Stimulated activated CD4-positive, alpha-beta T cell treated with anti-CD3 and anti-CD28 coated beads, Interleukin-4, amount 100 ng/mL, for 24 hours (primary cell): ENCODE results near the gene SCUBE2.
A peak's percentile ranks its signal among the peaks of the same experiment; 100 is the strongest.

Experiments
- DNase-seq: peaks from one replicate; pipeline ENCODE4 v3.0.0-alpha.2; 2020

Gene SCUBE2

GRCh38 chr11:9072626-9073176 lies 18.7 kb downstream of the SCUBE2 start:
- no peak for DNase-seq

- DNase-seq, result no peak
Observed at GRCh38 chr11:9071692-9072091, 19.7 kb downstream of the SCUBE2 start.

DNA sequence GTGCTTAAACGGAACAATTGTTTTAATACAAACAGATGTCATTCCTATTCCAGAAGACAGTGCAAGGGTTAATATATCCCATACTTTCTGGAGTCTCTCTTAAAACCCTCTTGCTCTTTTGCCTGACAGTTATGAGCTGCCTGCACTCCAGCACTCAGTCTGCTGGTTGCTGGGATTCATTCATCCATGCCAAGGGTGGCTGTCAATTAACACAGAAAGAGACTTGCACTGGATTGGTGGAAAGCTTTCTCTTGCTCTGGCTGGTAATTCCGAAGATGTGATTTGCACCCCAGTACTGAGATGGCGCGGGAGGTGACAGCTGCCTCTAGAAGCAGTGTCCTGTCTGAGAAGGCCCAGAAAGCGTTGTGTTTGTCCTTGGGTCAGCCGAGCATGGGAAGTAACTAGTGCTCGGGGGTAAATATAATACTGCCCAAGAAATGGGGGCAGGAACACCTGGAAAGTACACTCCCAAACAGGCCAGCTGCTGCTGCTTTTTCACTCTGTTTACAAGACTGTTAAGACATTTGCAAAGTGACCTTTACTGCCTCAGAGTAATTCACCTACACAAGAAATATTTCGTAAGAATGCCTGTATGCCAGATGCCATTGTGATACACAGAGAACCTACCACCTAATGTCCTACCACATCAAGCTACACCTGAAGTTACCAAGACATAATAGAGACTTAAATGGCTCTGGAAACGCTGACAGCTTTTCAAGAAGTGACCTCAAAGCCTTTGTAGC lies 20.5 kb downstream of the SCUBE2 start:
- DNase-seq, result no peak

GRCh38 chr11:9069862-9070470 lies 21.4 kb downstream of the SCUBE2 start:
- DNase-seq, result no peak

GRCh38 chr11:9069256-9069655 lies 22.1 kb downstream of the SCUBE2 start:
- no peak for DNase-seq

GRCh38 chr11:9066433-9066925 lies 24.9 kb downstream of the SCUBE2 start:
- no peak for DNase-seq

DNA sequence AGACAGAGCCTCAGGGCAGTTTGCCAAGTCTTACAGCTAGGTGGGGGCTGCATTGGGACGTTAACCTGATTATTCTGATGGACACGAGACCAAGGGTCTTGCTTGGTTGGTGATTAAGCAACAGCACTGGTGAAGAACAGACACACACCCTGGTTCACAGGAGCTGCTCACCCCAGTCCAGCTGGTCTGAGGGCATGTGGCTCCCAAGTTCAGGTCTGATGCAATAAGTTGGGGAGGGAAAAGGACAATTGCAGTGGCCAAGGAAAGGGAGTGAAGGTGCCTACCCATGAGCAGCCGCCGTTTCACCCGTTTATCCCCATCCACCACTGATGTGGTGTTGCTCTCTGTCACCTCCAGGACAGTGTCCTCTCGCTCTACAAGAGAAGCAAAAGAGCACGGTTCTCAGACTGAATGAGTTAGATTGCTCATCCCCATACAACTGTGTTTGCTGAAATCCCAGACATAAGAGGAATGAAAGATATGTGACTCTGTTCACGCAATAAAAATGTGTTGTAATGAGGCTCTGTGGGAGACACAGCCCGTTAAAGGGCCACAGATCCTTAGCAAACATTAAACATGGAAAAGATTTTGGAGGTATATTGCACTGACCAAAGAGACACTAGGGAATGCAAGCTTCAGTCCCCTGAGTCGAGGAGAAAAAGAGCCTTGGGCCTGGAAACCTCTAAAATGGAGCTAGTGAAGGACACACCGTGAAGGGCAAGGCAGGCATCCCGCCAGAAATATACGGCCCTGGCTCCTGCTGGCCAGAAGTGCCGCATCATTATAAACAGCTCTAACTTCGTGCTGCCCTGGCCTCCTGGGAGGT lies 25.6 kb downstream of the SCUBE2 start:
- no peak for DNase-seq

DNA sequence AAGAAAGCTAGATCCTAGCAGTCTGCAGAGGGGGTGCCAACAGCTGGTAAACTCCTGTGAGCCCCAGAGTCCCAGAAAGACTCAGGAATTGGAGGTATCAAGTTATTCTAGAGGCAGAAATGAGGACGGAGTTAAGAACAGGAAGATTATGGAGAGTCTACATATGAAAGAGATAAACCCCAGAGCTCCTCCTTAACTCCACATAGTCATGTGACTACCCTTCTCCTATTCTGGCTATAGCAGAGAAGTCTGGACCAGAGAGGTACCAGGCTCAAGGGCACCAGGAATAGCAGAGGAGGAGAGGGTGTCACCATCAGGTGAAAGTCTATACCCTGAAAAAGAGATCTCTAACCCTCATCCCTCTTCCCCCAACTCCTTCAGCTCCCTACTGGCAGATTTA lies 29.6 kb downstream of the SCUBE2 start:
- no peak for DNase-seq

DNA sequence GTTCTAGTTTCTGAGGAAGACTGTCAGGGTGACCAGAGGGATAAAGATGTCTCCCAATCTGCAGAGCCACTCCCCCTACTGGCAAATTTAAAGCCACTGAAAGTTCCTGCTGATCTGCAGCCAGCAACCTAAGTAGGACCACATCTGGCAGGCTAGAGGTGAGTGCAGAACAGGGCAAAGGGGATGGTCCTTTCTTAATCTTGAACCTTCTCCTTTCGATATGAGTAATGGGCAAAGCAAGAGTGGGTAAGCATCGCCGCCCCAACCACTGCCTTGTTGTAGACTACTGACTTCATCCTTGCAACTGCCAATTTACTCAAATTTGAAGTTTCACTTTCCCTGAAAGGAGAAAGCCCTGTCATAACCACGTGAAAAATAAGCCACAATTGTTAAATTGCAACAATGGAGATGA lies 30.7 kb downstream of the SCUBE2 start:
- peak; percentile 55 for DNase-seq

DNA sequence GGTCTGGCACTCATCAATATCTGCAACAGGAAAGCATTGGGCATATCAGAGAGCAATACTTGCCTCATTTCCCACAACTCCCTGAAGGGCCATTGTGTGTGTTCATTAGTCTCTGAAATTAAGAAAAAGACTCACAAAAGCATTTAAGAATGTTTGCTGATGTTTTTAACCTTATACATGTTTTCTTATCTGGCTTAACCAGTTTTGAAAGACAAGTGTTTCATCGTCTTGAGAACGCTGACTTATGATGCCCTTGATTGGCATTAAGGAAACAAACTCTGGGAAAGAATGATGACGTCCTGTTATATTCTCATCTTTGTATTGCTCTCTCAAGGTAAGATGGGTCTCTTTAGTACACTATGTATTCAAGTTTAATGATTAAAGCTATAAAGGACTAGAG lies 32.0 kb downstream of the SCUBE2 start:
- no peak for DNase-seq

DNA sequence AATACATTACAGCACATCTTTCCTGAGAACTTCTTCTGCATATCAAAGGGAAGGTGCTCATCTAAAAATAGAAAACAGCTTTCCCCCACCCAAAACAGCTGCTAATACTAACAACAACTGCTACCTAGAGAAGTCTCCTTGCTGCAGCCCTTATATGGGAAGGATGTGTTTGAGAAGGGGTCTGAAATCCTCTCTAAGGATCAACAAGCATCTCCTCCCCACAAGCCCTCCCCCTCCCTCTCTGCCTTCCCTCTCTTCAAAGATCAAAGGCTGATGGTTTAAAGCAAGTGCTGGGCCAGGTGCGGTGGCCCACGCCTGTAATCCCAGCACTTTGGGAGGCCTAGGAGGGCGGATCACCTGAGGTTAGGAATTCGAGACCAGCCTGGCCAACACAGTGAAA lies 33.5 kb downstream of the SCUBE2 start:
- DNase-seq, result no peak

DNA sequence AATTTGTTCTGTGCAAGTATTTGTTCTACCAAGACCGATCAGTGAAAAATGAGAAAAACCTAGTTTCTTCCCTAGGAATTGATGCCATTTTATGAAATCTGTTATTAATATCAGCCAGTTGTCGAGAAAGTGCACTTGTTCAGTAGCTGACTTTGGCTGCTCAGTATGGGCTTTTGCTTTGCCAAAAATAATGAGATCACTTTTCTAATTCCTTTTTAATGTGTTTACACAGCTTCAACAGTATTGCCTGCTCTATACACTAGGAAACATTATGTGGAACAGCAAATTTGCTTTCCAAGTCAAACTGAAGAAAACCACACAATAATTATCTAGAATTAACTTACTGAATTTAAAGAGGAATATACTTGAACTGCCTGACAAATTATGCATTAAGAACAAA lies 34.4 kb downstream of the SCUBE2 start:
- DNase-seq, result no peak

DNA sequence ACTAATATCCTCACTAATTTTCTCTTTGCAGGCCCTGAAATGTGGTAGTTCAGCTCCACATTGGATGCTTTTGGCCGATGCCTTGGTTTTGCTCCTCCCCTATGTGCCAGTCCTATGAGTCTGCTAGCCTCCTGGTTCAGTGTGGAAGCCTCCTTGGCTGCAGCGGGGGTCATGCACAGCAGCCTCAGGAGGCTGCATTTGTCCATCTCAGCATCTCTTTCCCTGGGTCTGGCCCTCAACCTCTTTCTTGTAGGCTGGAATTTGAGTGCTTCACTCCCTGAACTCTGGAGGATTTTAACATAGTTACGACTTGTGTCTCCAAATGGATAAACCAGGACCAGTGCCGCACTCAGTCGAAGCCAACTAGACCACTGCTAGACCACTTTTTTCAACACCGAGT lies 34.9 kb downstream of the SCUBE2 start:
- DNase-seq, result no peak

GRCh38 chr11:9053316-9054035 lies 37.9 kb downstream of the SCUBE2 start:
- DNase-seq, result no peak

DNA sequence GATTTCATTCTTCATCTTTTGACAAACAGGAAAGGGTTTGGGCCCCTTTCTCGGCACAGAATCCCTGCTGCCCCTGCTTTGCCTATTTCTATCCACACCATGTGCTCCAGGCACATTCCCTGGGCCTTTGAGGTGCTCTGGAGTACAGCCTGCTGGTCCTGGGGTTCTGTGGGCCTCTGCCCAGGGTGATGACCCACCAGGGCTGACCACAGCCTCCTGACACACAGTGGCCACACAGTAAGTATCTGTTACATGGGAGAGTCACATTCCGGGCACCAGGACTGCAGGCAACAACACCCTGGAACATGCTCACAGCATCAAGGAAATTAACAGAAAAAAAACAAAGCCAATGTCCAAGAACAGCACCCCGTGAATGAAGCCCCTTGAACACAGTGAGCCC lies 39.1 kb downstream of the SCUBE2 start:
- no peak for DNase-seq

DNA sequence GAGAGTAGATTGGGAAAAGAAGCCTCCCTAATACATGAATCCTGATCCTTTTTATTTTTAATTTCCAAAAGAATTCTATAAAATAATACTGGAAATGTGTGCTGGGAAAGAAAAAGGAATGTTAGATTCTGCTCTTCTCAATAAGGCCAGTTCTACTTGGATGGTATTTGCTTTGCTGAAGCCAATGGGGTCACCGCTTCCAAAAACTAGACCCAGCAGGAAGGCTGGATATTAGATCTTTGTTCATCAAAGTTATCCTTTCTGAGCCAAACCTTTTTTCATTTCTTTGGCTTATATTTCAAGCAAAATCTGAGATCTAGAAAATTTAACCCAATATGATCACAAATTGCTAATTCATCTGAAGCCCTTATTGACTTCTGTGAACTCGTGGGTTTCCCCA lies 41.4 kb downstream of the SCUBE2 start:
- DNase-seq, result no peak

DNA sequence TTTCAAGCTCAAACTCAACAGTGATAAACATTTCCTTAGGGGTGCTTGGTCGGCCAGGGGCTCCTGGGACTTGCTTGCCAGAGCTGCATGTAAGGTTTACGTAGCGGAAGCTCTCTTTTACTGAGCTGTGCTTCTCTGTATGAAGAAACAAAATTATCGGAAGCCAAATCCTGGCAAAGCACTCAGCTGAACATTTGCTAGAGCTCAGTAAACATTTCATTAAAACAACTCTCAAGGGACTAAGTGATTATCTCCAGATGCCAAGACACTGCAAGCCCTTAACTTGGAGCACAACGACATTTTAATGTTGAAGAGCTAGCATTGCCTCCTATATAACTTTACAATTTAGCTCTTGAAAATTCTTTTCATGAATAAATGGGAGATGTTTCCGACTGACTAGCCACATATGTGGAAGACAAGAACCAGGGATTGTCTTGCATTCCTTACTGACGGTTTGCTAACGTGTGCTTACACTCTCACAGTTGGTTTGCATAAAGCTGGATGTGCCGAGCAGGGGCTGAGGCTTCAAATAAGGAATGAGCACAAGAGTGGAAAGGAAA lies 43.4 kb downstream of the SCUBE2 start:
- no peak for DNase-seq

- DNase-seq, result no peak
Observed at GRCh38 chr11:9046481-9046880, 44.9 kb downstream of the SCUBE2 start.

- DNase-seq, result no peak
Observed at GRCh38 chr11:9042488-9042887, 48.9 kb downstream of the SCUBE2 start.

DNA sequence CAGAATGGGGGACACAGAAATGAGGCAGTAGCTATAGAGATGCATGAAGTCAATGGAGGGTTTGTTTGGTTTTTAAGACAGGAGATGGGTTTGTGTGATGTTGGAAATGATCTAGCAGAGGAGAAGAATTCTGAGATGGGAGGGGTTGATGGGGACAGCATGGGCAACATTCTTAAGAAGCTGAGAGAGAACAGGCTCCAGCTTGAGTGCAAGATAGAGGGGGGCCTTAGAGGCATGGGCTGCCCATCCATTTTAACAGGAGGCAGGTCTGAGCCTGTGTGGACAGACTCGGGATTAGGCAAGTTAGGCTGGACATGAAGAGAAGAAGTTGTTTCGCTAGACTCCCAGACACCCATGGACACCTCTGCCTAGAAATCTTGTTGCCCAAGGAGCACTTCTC lies 49.7 kb downstream of the SCUBE2 start:
- DNase-seq, result no peak

GRCh38 chr11:9040410-9040809 lies 51.0 kb downstream of the SCUBE2 start:
- DNase-seq, result no peak

DNA sequence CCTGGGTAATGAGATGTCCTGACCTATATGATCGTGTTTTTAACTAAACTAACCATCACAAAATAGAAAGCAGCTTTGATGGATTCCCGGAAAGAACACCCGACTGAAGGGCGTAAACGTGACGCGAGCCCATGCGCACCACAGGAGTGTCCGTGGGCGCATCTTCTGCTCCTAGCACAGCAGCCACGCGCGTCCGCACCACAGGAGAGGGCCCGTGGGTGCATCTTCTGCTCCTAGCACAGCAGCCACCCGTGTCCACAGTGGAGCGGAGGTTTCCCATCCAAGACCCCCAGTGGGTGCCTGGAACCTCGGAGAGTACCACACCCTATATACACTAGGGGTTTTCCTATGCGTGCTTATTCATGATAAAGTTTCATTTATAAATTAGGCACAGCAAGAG lies 51.5 kb downstream of the SCUBE2 start:
- no peak for DNase-seq

- no peak for DNase-seq
Observed at GRCh38 chr11:9039198-9039597, 52.2 kb downstream of the SCUBE2 start.
